Ishikawa (cell line): ENCODE results near the gene MXI1.
A peak's percentile ranks its signal among the peaks of the same experiment; 100 is the strongest.

Source experiments
- FOXM1 ChIP-seq: IDR thresholded peaks from 2 replicates; pipeline ENCODE4 v1.6.1; 2012; ENCODE audit warnings: low read depth, borderline replicate concordance
- NFIC ChIP-seq: IDR thresholded peaks from 2 replicates; pipeline ENCODE4 v1.6.1; 2012
- REST ChIP-seq: IDR thresholded peaks from 2 replicates; pipeline ENCODE4 v1.6.1; 2012; ENCODE audit warnings: low read depth, mild to moderate bottlenecking
- TAF1 ChIP-seq: IDR thresholded peaks from 2 replicates; pipeline ENCODE4 v1.6.1; 2012; ENCODE audit warnings: low read depth, mild to moderate bottlenecking
- TCF12 ChIP-seq: IDR thresholded peaks from 2 replicates; pipeline ENCODE4 v1.6.1; 2012; ENCODE audit warnings: low read depth

DNA sequence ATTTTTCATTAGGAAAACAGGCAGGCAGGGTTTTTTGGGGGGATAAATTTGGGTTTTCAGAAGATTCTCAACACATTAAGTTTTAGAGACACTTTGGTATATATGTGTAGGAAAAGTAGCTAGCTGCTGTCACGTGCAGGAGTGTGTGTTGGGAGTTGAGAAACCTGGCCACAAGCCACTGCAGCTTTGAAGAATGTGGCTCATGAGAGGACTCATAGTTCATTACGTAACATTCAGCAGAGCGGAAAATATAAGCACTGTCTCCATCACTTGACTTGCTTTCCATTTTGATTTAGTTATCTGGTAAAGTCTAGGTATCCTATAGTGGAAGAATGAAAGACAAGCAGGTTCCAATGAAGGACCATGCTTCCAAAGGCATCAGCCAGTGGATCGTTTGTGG lies 66.1 kb downstream of the MXI1 start:
- TF ChIP-seq FOXM1 (no peak), TCF12 (no peak), NFIC (peak; percentile 44), REST (no peak), TAF1 (no peak)
